NCI-H187 treated with DMSO at 0.1 percent for 48 hours (cell line): Measurements from ENCODE around the gene SSX2IP.
"Not testable (repeated sequence)": the region's sequence is repeated elsewhere in the genome, so short reads cannot be mapped to it uniquely, and the experiment has no call there.

ENCODE experiments used
- DNase-seq: peaks from one replicate; lab custom pipeline; 2025; lab: John Stamatoyannopoulos, UW

SSX2IP gene

GRCh38 chr1:84619383-84620102 is 70.7 kb downstream of the SSX2IP start:
- no peak for DNase-seq

GRCh38 chr1:84617349-84617748 is 72.9 kb downstream of the SSX2IP start:
- DNase-seq, result no peak

GRCh38 chr1:84615790-84616189 is 74.5 kb downstream of the SSX2IP start:
- no peak for DNase-seq

- no peak for DNase-seq
Measured at GRCh38 chr1:84613887-84614286, 76.4 kb downstream of the SSX2IP start.

DNA sequence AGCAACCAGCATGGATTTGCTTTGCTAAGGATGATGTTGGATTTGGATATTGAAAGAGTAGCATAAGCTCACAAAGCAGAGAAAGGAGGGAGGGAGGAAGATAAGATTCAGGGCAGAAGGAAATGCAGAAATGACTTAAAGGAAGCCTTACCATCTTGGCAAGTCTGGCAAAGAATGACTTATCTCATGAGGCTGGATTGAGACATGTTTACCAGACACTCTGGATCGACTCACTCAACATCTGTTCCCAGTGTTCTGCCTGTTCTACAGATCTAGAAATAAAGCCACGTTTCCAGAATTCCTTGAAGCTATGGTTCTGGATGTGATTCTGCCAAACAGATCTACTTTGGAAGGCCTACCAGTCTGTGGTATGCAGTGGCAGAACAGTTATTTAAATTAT is 77.2 kb downstream of the SSX2IP start:
- no peak for DNase-seq

GRCh38 chr1:84611796-84612195 is 78.5 kb downstream of the SSX2IP start:
- DNase-seq, result no peak

DNA sequence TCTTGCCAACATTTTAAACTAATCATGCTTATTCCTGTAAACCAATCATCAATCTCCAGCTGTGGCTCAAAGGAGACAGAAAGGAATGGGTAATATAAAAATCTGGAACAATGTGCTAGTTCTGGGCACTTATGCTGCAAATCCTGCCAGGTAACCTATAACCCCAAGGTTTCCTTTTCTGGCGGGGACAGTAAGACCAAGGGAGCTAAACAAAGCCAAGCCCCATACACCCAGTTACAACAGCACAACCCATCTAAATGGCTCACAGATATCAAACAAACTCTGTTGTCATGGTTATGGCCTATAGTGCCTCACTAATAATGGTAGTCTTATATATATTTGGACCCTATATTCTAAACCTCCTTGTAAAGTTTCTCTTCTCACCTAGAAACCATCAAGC is 79.2 kb downstream of the SSX2IP start:
- no peak for DNase-seq

GRCh38 chr1:84606977-84607376 is 83.3 kb downstream of the SSX2IP start:
- no peak for DNase-seq

DNA sequence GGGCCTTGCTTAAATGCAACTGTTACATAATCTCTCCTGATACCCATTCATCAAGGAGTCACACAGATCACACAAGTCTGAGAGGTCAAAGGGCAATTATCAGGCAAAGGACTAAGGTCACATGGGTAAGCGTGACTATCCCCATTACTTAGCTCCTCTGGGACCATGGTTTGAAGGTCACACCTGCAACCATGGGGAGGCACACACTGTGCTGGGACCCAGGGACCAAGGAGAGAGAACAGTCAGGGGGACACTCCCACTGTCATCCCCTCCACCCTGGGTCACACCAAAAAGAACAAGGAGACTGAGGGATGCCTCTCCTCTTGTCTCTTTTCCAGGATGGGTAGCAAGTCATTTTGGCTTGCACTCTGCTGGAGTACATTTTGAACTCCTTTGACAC is 85.1 kb downstream of the SSX2IP start:
- DNase-seq, result no peak

- no peak for DNase-seq
Measured at GRCh38 chr1:84603941-84604830, 86.1 kb downstream of the SSX2IP start.

DNA sequence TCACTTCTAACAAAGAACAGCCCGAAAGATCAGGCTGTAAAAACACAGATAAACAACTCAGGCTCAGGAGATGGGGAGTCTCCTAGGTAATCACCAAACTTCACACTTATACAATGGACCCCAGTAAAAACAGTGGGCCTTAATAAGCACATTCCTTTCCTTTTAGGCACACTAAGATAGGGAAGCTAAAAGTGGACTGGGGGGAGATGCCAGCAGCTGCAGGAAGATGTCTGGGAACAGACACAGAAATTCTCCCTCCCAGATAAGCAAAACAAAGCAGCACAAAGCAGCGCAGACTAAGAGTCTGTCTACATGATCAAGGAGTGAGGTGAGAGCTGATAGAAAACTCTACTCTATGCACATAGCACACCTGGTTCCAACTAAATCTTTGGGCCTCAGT is 87.0 kb downstream of the SSX2IP start:
- DNase-seq, result no peak

- DNase-seq, result no peak
Measured at GRCh38 chr1:84600796-84601195, 89.5 kb downstream of the SSX2IP start.

DNA sequence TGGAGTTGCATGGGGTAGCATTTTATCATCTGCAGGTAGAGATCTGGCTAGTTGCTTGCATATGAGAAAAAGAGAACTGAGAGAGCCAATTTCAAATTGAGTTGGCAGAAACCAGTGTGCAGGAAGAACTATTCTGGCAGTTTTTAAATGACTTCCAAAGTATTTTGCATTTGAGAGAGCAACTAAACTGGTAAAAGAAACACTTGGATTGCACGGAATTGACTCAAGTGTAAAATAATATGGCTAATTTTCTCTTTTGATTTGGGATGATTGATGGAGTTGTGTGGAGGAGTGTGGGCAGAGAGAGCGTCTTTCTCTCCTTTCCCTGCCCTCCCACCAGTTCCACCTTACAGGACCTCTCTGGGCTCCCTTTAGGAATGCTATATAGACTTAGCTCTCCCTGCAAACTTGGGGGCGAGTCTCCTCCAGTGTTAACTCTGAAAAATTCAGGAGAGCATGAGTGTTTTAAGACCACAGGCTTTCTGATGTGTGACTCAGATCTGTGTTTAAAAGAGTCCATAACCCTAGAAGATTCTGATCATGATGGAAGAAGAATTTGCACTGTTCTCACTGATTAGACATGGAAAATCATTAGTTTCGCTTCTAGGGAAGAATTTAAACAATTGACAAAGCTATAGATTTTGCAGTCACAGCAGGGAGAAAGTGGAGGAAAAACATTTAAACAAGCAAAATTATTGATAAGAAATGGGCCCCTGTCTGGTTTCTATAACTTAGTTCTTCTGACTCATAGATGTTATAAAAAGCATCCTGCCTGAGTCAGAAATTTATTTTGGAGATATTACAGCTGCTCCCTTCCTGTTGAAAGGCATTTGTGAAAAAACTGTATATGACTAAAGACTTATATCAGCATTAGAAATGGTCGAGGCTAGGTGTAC is 91.2 kb downstream of the SSX2IP start:
- DNase-seq, result no peak

DNA sequence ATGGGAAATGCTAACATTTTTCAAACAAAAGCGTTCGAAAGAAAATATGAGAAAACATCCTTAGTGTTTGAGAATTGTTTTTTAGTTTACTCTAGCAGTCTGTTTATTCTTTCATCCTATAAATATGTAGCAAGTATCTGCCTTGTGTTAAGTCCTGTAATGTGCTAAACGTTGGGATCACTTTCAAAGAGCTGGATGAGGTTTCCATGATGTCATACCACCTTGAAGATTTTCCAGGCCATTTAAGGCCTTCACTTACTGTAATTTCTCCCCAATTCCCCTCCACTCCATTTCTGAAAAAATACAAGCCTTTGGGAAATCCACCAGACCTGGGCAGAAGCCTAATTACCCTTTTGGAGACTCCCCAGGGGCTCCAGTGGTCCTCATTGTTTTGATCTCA is 91.8 kb downstream of the SSX2IP start:
- DNase-seq, result no peak

DNA sequence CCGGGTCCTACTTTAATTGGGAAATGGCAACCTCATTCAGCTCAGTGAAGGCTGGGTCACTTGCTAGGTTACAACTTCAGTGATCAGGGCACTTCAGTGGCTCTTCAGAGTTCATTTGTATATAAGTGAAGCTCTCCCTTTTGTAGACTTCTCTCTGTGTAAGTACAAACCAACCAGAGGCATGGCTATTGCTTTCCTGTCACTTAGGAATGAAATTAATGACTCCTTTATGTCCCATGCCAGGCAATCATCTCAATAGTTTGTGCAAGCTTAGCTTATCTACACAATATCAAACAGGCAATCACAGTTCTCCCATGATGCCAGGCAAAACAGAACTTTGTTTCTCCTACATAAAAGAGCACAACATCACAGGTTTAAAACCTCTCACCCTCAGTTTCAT is 93.2 kb downstream of the SSX2IP start:
- DNase-seq, result no peak

- DNase-seq, result not testable (repeated sequence)
Measured at GRCh38 chr1:84594959-84595358, 95.3 kb downstream of the SSX2IP start.
